IMR-90 (cell line): ENCODE results near the gene GLIPR1. TPM values are rescaled to one million over a fixed set of nuclear protein-coding genes. Genes with fewer than 3 reads are reported as not detected.
"Not testable (repeated sequence)": the region's sequence is repeated elsewhere in the genome, so short reads cannot be mapped to it uniquely, and the experiment has no call there.

Experiments used
- ATAC-seq: fragments of 200-7000 bp; cut with Tn5 transposase; 2 replicates; pipeline ENCODE4 v1.9.1; 2020; ENCODE audit warnings: low read depth, mild to moderate bottlenecking, moderate library complexity
- BruUV-seq: library from RNA; stranded (reverse); fragments of 400-500 nt; replicated peaks from 2 replicates; lab custom pipeline; 2021; lab: Mats Ljungman, UMichigan
- CTCF ChIA-PET: fragments of 300-600 bp; formaldehyde crosslinking; extraction: SDS; loops from one replicate; lab custom pipeline; 2021; ENCODE audit warnings: antibody characterized with exemption; lab: Yijun Ruan, JAX
- POLR2A ChIA-PET: fragments of 300-600 bp; sonication (Branson Sonifier 250); formaldehyde crosslinking; loops from one replicate; lab custom pipeline; 2022; ENCODE audit warnings: antibody characterized with exemption; ENCODE audit not compliant: unreplicated experiment; lab: Charles Lee
- DNase-seq: peaks from one replicate; pipeline ENCODE4 v3.0.0; 2013
- H2AFZ ChIP-seq: replicated peaks from 2 replicates; pipeline ENCODE3; 2013; ENCODE audit warnings: low read length, mild to moderate bottlenecking; ENCODE audit not compliant: poor library complexity
- H2AK5ac ChIP-seq: 2 replicates; pipeline ENCODE4 v1.6.1; 2013; ENCODE audit warnings: low read depth, low read length, inconsistent platforms
- H2AK9ac ChIP-seq: replicated peaks from 2 replicates; pipeline ENCODE3; 2013; ENCODE audit warnings: mild to moderate bottlenecking, low read depth, low read length, moderate library complexity; ENCODE audit not compliant: poor library complexity
- H2BK120ac ChIP-seq: 2 replicates; pipeline ENCODE4 v1.6.1; 2013; ENCODE audit warnings: low read depth, low read length, inconsistent platforms
- H2BK15ac ChIP-seq: 3 replicates; pipeline ENCODE4 v1.6.1; 2013; ENCODE audit warnings: low read depth, low read length, inconsistent platforms
- H2BK20ac ChIP-seq: 2 replicates; pipeline ENCODE4 v1.6.1; 2013; ENCODE audit warnings: low read depth, mild to moderate bottlenecking, inconsistent platforms, low read length, moderate library complexity
- H2BK5ac ChIP-seq: 2 replicates; pipeline ENCODE4 v1.6.1; 2013; ENCODE audit warnings: mild to moderate bottlenecking, low read depth, low read length, inconsistent platforms; ENCODE audit not compliant: poor library complexity, severe bottlenecking
- H3K14ac ChIP-seq: replicated peaks from 2 replicates; pipeline ENCODE4 v1.6.1; 2013; ENCODE audit warnings: low read depth, low read length, inconsistent platforms
- H3K18ac ChIP-seq: 2 replicates; pipeline ENCODE4 v1.6.1; 2013; ENCODE audit warnings: low read depth, low read length, control low read depth
- H3K23ac ChIP-seq: 2 replicates; pipeline ENCODE4 v1.6.1; 2013; ENCODE audit warnings: low read depth, low read length, inconsistent platforms
- H3K27ac ChIP-seq: 2 replicates; pipeline ENCODE4 v1.5.1; 2013; ENCODE audit warnings: mild to moderate bottlenecking, control low read depth, low read length; ENCODE audit not compliant: insufficient read depth
- H3K27me3 ChIP-seq: 2 replicates; pipeline ENCODE4 v1.6.1; 2013; ENCODE audit warnings: low read length; ENCODE audit not compliant: control insufficient read depth, insufficient read depth
- H3K36me3 ChIP-seq: 2 replicates; pipeline ENCODE4 v1.6.1; 2013; ENCODE audit warnings: low read length, mixed read lengths; ENCODE audit not compliant: control insufficient read depth, insufficient read depth
- H3K4ac ChIP-seq: 2 replicates; pipeline ENCODE4 v1.6.1; 2013; ENCODE audit warnings: low read depth, low read length, inconsistent platforms
- H3K4me1 ChIP-seq: 2 replicates; pipeline ENCODE4 v1.6.1; 2013; ENCODE audit warnings: low read length, mixed read lengths; ENCODE audit not compliant: control insufficient read depth, insufficient read depth
- H3K4me2 ChIP-seq: 2 replicates; pipeline ENCODE4 v1.6.1; 2013; ENCODE audit warnings: low read depth, mild to moderate bottlenecking, control low read depth, low read length, moderate library complexity
- H3K4me3 ChIP-seq: 2 replicates; pipeline ENCODE4 v1.5.1; 2013; ENCODE audit warnings: low read depth, mild to moderate bottlenecking, control low read depth, low read length, moderate library complexity; ENCODE audit not compliant: insufficient read depth
- H3K56ac ChIP-seq: 2 replicates; pipeline ENCODE4 v1.6.1; 2013; ENCODE audit warnings: low read length, inconsistent platforms; ENCODE audit not compliant: insufficient read depth; ENCODE audit errors: extremely low read depth
- H3K79me1 ChIP-seq, 2 experiments: 2 replicates each; pipeline ENCODE4 v1.6.1; 2013; ENCODE audit warnings: low read length in 2 of 2, inconsistent platforms in 1 of 2, low read depth in 1 of 2
- H3K9ac ChIP-seq: 2 replicates; pipeline ENCODE4 v1.6.1; 2013; ENCODE audit warnings: low read depth, low read length, control low read depth
- H3K9me1 ChIP-seq: 2 replicates; pipeline ENCODE4 v1.6.1; 2013; ENCODE audit warnings: low read length, inconsistent platforms; ENCODE audit not compliant: insufficient read depth
- H3K9me3 ChIP-seq: 2 replicates; pipeline ENCODE4 v1.6.1; 2013; ENCODE audit warnings: low read length; ENCODE audit not compliant: control insufficient read depth, insufficient read depth
- H4K20me1 ChIP-seq: 2 replicates; pipeline ENCODE4 v1.6.1; 2013; ENCODE audit warnings: low read length, inconsistent platforms; ENCODE audit not compliant: insufficient read depth
- H4K5ac ChIP-seq: 2 replicates; pipeline ENCODE4 v1.6.1; 2013; ENCODE audit warnings: mild to moderate bottlenecking, low read depth, low read length, control low read depth
- H4K8ac ChIP-seq, 2 experiments: 2 replicates each; pipeline ENCODE4 v1.6.1; 2013; ENCODE audit warnings: low read depth in 2 of 2, low read length in 2 of 2, control low read depth in 1 of 2, inconsistent platforms in 1 of 2
- H4K91ac ChIP-seq: 2 replicates; pipeline ENCODE4 v1.6.1; 2013; ENCODE audit warnings: low read depth, low read length, inconsistent platforms; ENCODE audit not compliant: insufficient read depth
- BHLHE40 ChIP-seq: fragments of 150-350 bp; IDR thresholded peaks from 2 replicates; pipeline ENCODE4 v1.6.1; 2016; ENCODE audit warnings: mild to moderate bottlenecking, low read depth, low read length
- CHD1 ChIP-seq: IDR thresholded peaks from 2 replicates; pipeline ENCODE4 v1.6.1; 2012; ENCODE audit warnings: low read depth, low read length, improper control_type of control experiment
- MAZ ChIP-seq: IDR thresholded peaks from 2 replicates; pipeline ENCODE4 v1.6.1; 2012; ENCODE audit warnings: low read depth, mild to moderate bottlenecking, low read length, improper control_type of control experiment, moderate library complexity, borderline replicate concordance
- MXI1 ChIP-seq: IDR thresholded peaks from 2 replicates; pipeline ENCODE4 v1.6.1; 2012; ENCODE audit warnings: low read depth, mild to moderate bottlenecking, low read length, moderate library complexity, borderline replicate concordance
- RFX5 ChIP-seq: IDR thresholded peaks from 2 replicates; pipeline ENCODE4 v1.8.0; 2012; ENCODE audit warnings: low read depth, mild to moderate bottlenecking, low read length, moderate library complexity
- SMC3 ChIP-seq: fragments of 150-350 bp; IDR thresholded peaks from 2 replicates; pipeline ENCODE4 v1.6.1; 2016; ENCODE audit warnings: low read depth, mild to moderate bottlenecking, antibody characterized with exemption, low read length, moderate library complexity
- WGBS, 2 experiments: methylation state at CpG; one replicate each; pipeline versions ENCODE4 v1.1.5 to v1.1.7; 2013; ENCODE audit warnings: missing lambda C conversion rate in 2 of 2; ENCODE audit not compliant: insufficient read length in 1 of 2; ENCODE audit errors: extremely low coverage in 2 of 2; 5-methylcytosine and 5-hydroxymethylcytosine counted together
- dilution Hi-C: fragments of 300-500 bp; cut with HindIII; formaldehyde crosslinking; loops from one replicate; pipeline ENCODE4 v1.14.3; 2018; ENCODE audit warnings: low sequenced_read_pairs; ENCODE audit not compliant: unreplicated experiment
- in situ Hi-C: fragments of 300-500 bp; cut with MboI; formaldehyde crosslinking; loops from 3 replicates; pipeline ENCODE4 v1.14.3; 2019; ENCODE audit warnings: low sequenced_read_pairs, inconsistent platforms, mixed read lengths
- intact Hi-C: fragments of 100-400 bp; cut with micrococcal nuclease; formaldehyde crosslinking; loops from 2 replicates; pipeline ENCODE4 v1.10.0; 2022
- polyA plus RNA-seq, 3 experiments: library from polyadenylated mRNA; depleted of rRNA; stranded (reverse); fragments of >200 nt; gene quantifications; 2 replicates each; pipeline ENCODE4 v1.2.3, GENCODE V29; 2012; ENCODE audit warnings: low replicate concordance in 1 of 3
- total RNA-seq: library from RNA; depleted of rRNA; stranded (reverse); fragments of >200 nt; gene quantifications from 2 replicates; pipeline ENCODE4 v1.2.3, GENCODE V29; 2012

GLIPR1 gene
- total and polyA plus RNA-seq, 2 of the 4 experiments (the other 2 are of a cell fraction): 268 to 327 TPM

GRCh38 chr12:75483431-75483830 is 2.9 kb downstream of the GLIPR1 start:
- Histone ChIP-seq H3K4me3 (peak overlapping the region; percentile 11; the same call in 1 of the 2 replicates), H3K4me1 (peaks cover 13% of the 10 kb centered on the region)

GRCh38 chr12:75484450-75484849 is 3.9 kb downstream of the GLIPR1 start:
- H2BK20ac ChIP-seq, H4K91ac ChIP-seq, H3K4me3 ChIP-seq, H2BK15ac ChIP-seq, H4K8ac ChIP-seq, H3K18ac ChIP-seq, H3K27ac ChIP-seq, H3K9me3 ChIP-seq, H2AK9ac ChIP-seq, H3K23ac ChIP-seq, H3K27me3 ChIP-seq, ATAC-seq, H4K5ac ChIP-seq, H3K9me1 ChIP-seq, H2AK5ac ChIP-seq, H3K4me2 ChIP-seq, H4K20me1 ChIP-seq, H2BK120ac ChIP-seq, H3K4ac ChIP-seq, BruUV-seq, dilution Hi-C loops, H2AFZ ChIP-seq, DNase-seq, POLR2A ChIA-PET, H2BK5ac ChIP-seq, H3K9ac ChIP-seq, H3K14ac ChIP-seq, H3K56ac ChIP-seq: not testable (repeated sequence)
- in situ Hi-C loops: loop anchor here (10.0 kb wide), 1 partner anchor 100 kb away; no protein-coding TSS in a partner anchor
- CTCF ChIA-PET: interaction anchor here (1.1 to 2.0 kb wide), 4 partner anchors 12 to 799 kb away, joined by 3 to 7 read pairs (median 5); no protein-coding TSS in a partner anchor
- intact Hi-C loops: loop anchor here (5.0 to 10.0 kb wide), 3 partner anchors 310 to 950 kb away; partner anchors contain the start of gene ATXN7L3B
- Histone ChIP-seq H3K79me1 (peaks cover 17 to 45% of the 10 kb centered on the region in 2 experiments; a peak in 3 of 4 replicates), H3K36me3 (peaks cover 17% of the 10 kb centered on the region), H3K4me1 (peaks cover 11% of the 10 kb centered on the region)
- 88% methylated on average over 1 of the region's 2 CpGs; no CpG with 5 or more reads in 1 of the 2 experiments for WGBS, 2 experiments

More at GRCh38 chr12:75483431-75483830, 2.9 kb downstream of the GLIPR1 start:
- Histone ChIP-seq H2AFZ (no peak overlapping the region), H4K8ac (peak overlapping the region; percentile 4 to 20; a peak in 1 of 4 replicates), H4K20me1 (no peaks in the 10 kb centered on the region), H3K9ac (no peak overlapping the region; the same call in 1 of the 2 replicates), H3K27ac (peak overlapping the region; percentile 17; the same call in 1 of the 2 replicates), H2BK20ac (no peak overlapping the region), H3K14ac (0 out of 2 replicates have a peak overlapping the region, but pooled peaks have one; percentile 46), H3K79me1 (peaks cover 13 to 35% of the 10 kb centered on the region in 2 experiments; a peak in 3 of 4 replicates), H3K9me1 (no peaks in the 10 kb centered on the region), H2AK5ac (no peak overlapping the region; the same call in 1 of the 2 replicates), H2BK120ac (no peak overlapping the region), H4K91ac (peak overlapping the region; percentile 10; the same call in 1 of the 2 replicates), H3K9me3 (no peaks in the 10 kb centered on the region), H3K36me3 (peaks cover 14% of the 10 kb centered on the region), H3K4me2 (peak overlapping the region; percentile 86), H3K56ac (no peak overlapping the region), H3K27me3 (no peaks in the 10 kb centered on the region), H2BK15ac (0 out of 3 replicates have a peak overlapping the region, but pooled peaks have one; percentile 15), H3K23ac (peak overlapping the region; percentile 80), H2BK5ac (peak overlapping the region; percentile 43), H2AK9ac (no peak overlapping the region), H3K4ac (peak overlapping the region; percentile 2; the same call in 1 of the 2 replicates), H3K18ac (peak overlapping the region; percentile 1; the same call in 1 of the 2 replicates), H4K5ac (peak overlapping the region; percentile 57; the same call in 1 of the 2 replicates)
- ChIA-PET POLR2A (no interaction called here), CTCF (interaction anchor here (0.7 to 2.0 kb wide), 4 partner anchors 14 to 149 kb away, joined by 3 to 7 read pairs (median 4); partner anchors contain the start of gene GLIPR1L1)
- WGBS, 2 experiments: 50% methylated on average over 2 of the region's 2 CpGs; no CpG with 5 or more reads in 1 of the 2 experiments
- intact Hi-C loops: loop anchor here (5.0 to 10.0 kb wide), 3 partner anchors 309 to 949 kb away; partner anchors contain the start of gene ATXN7L3B
- dilution Hi-C loops: no loop called here
- BruUV-seq: no TSS peak
- no peak for DNase-seq
- no peak for TF ChIP-seq MXI1
- TF ChIP-seq CHD1: no peak
- no peak for TF ChIP-seq MAZ
- TF ChIP-seq RFX5: no peak
- no peak for TF ChIP-seq SMC3
- TF ChIP-seq BHLHE40: no peak
- no peak for ATAC-seq
- in situ Hi-C loops: loop anchor here (10.0 kb wide), 1 partner anchor 99 kb away; no protein-coding TSS in a partner anchor
